Measurements from ENCODE around the gene NFATC1.

The NFATC1 gene

DNA sequence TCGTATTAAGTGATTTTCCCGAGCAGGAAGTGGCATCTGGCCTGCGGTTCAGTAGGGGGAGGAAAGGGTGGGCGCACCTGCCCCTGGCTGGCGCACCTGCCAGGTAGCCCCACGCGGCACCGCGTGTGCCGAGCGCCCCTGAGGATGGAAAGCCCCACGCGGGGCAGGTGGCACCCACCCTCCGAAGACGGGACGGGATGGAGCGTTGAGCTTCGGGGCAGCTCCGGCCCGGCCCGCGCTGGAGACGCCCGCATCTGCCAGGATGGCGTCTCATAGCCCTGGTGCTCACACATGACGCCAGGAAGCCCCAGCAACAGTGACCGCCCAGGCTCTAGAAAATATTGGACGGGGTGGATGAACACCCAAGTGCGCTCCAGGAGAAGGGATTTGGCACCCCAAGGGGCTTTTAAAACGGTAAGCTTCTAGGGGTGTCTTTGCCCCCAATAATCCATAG, 2.5 kb upstream of the NFATC1 start:
- DNase-seq: peak; percentile 48 to 54

DNA sequence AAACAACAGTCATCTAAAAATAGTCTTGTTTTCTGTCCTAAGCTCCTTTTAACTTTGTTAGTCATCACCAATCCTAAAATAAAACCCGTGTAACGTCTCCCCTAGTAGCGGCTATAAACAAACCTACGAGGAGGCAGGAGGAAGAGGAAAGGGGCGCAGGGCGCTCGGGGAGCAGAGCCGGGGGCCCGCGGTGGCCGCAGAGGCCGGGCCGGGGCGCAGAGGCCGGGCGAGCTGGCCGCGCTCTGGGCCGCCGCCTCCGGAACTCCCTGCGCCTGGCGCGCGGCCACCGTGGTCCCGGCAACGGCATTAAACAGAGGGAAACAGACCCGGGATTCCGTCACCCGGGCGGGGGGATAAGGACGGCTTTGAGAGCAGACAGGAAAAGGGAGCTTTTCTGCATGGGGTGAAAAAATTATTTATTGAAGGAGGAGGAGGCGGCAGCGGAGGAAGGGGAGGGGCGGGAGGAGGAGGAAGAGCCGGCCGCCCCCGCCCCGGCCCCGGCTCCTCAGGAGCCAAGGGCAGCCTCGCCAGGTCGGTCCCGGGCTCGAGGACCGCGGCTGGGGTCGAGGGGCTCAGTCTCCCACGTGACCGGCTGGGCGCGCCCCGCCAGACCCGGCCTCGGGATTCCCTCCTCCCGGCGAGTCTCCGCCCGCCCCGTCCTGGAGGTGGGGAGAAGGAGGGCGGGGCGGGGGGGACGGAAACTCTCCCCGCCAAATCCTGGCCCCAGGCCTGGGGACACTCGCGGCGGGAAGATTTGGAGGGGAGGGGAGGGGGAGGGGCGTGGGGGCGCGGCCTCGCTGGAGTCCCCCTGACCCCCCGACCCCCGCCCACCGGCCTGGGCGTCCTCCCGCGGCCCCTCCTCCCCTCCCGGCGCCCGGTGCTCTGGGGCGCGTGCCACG, 1.8 kb upstream of the NFATC1 start:
- DNase-seq: peak; percentile 55 to 66

DNA sequence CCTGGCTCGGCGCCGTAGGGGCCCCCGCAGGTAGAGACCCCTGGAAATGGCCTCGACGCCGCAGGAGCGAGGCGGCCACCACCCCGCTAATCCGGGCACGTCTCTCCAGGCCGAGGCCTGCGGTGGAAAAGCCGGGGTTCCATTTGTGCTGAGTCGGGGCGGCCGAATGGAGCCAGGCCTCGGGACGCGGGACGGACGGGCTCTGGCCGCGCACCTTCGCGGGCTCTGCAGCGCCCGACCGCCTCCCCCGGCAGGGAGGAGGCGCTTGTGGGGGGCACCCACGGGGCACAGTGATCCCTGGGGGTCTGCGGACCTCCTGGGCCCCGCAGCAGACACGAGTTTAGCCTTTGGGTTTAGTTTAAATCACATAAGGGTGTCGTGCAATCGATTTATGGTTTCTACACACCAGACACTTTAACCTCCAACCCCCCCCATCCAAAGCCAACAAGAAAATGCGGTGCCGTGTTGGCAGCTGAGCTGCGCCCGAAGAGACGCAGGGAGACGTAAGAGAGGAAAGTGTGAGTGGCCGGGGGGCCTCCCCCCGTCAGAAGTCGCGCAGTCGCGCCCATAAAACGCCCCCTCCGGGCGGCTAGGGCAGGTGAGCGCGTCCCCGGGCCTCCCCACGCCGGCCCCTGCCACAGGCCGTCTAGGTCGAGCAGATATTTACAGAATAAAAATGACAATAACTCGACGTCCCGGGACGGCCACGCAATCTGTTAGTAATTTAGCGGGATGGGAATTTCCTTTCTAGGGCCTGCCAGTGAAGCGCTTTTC, 1.0 kb upstream of the NFATC1 start:
- peak; percentile 82 to 84 for DNase-seq

DNA sequence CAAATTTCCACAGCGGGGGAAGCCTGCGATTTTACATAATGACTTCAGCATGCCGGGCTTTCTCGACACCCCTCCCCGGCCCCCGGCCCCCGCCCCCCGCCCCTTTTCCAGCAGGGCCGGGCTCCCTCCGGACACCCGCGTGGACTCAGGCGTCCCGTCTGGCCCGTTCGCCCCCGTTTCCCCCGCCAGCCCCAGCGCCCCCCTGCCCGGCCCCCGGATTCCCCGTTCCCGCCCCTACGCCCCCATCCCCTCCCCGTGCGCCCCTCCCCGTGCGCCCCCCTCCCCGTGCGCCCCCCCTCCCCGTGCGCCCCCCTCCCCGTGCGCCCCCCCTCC, 456 bp upstream of the NFATC1 start:
- no peak for DNase-seq

DNA sequence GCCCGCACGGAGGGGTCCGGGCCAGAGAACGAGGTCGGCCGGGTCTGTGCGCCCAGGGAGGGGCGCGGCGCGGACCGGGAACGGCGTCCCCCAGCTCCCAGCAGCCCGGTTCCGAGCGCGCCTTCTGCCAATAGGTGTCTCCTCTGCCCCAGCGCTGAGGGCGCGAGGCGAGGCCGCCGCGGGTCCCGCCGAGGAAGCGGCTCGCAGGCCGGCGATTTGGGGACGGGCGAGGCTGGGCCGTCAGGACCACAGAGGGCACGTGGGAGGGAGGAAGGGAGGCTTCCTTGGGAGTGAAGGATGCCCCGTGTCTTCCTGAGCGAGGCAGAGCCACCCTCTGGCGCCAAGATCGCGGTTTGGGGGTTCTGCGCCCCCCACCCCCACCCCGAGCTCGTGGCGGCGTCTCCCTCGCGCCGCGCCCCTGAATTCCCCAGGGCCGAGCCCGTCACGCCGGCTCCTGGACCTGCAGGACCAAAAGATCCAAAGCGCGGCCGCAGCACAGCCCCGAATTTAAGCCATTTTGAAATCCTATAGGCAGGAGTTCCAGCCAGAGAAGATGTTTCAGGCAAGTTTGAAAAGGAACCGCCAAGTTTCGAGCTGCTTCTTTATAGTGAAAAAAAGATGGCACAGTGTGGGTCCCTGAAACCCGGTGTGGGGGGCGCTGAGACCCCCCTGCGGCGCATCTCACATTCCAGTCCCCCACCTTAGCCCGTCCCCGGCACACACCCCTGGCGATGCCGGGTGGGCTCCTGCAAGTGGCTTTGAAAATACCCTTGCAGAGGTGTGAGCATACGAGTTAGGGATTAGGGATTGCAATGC, 909 bp downstream of the NFATC1 start:
- DNase-seq: peak; percentile 61 to 68

DNA sequence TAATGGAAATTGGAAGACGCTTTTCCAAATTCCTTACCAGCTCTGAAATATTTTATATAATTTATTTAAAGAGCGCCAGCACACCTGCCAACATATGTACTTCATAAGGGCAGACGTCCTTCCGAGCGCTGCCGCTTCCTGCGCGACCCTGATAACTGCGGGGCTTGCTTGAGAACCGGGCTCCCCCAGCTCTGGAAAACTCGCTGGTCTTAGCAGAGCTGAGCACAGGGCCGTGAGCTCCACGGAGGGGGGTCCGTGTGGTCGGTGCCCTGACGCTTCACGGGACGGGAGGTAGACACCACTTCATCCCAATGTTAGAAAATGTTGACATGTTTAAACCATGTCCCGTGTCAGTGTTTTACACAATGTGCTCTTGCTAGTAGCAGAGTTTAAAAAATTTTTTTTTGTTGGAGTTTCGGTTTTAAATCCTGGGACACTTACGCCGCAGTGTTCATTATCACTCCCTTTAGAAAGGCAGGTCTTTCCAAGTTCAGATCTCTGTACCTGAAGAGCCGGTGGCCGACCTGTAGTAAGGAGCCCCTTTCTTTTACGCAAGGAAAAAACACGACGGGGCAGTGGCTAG, 1.6 kb downstream of the NFATC1 start:
- DNase-seq: no peak

DNA sequence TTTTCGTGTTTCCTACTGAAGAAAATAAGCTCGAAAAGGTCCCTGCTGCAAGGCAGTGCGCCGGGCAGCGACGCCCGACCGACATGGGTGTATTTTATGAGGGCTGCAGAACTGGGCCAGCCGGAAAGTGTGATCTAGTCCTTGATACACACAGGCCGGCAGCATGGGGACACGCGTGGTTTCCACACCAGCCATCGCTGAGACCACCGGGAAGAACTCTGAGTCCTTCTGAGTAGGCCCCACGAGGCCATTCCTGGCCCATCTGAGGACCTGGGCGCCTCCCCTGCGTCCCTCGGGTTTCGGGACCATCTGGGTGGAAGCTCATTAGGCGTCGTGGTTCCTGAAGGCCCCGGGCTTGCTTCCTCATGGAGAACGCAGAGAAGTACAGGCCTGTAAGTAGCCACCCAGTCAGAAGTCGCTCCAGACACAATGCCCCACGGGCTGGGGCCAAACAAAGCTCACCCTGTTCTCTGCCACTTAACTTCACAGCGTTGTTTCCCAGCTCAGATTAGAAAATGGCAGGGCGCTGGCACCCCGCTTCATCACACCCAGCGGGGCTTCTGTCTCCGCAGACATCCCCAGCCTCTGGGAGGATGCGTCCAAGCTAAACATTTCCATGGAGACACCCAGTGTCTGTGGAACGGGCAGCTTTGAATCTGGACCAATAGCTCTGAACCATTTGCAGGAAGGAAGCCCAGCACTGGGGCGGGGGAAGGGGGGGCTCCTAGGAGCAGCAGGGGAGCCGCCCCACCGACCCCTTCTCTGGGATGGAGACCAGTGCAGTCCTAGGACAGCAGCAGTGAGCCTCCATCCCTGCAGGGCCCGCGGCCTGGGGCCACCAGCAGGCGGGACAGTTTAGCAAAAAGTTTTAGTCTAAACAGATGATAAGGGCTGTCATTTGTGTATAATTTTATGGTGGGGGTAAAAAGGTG, 2.4 kb downstream of the NFATC1 start:
- DNase-seq: peak in 1 of 2 experiments; percentile 34

DNA sequence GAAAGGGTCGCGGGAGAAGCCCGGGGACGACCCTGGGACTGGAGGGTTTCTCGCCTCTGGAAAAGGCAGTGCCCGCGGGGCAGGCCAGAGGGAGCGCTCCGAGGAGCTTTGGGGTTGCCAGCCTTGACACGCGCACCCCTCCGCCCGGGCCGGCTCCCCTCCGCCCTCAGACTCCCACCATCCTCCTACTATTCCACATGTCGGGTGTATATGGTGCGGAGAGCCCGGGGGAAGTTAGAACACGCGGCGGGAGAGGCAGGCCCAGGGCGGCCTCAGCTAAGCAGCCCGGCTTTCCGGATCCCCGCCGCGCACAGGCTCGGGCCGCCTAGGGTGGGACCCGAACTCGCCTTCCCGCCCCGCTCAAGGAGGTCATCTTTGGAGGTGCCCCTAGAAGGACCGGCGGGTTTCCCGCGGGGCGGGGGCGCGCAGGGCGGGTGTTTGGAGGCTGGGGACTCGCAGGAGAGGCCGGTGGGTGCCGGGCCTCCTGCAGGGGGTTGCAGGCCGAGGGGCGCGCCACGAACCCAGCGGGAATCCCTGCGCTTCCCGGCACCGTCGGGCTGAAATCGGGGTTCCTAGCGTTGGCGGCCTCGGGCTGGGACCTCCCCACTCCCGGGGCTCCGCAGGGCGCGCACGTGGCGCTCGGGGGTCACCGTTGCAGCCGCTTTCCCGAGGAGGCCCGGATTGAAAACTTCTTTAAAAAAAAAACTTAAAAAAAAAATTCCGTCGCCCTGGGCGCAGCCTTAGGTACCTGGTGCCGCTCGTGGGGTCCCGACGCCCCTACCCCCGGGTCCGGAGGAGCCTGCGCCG, 3.7 kb downstream of the NFATC1 start:
- peak; percentile 65 to 72 for DNase-seq

DNA sequence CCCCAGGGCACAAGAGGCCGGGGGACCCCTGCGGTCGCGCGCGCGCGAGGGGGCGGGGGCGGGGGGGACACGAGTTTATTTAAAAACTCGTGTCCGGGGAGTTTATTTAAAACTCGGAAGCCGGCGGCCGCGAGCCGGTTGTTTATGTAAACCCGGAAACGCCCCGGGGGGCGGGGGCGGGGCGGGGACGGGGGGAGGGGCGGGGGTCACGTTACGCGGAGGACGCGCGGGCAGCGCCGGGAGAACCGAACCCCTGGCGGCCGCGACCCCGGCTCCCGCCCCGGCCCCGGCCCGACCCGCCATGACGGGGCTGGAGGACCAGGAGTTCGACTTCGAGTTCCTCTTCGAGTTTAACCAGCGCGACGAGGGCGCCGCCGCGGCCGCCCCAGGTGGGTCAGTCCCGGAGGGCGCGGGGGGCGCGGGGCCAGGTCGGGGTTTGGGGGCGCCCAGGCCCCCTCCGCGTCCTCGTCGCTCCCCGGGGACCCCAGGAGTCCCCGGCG, 4.4 kb downstream of the NFATC1 start:
- DNase-seq: peak; percentile 75 to 76

DNA sequence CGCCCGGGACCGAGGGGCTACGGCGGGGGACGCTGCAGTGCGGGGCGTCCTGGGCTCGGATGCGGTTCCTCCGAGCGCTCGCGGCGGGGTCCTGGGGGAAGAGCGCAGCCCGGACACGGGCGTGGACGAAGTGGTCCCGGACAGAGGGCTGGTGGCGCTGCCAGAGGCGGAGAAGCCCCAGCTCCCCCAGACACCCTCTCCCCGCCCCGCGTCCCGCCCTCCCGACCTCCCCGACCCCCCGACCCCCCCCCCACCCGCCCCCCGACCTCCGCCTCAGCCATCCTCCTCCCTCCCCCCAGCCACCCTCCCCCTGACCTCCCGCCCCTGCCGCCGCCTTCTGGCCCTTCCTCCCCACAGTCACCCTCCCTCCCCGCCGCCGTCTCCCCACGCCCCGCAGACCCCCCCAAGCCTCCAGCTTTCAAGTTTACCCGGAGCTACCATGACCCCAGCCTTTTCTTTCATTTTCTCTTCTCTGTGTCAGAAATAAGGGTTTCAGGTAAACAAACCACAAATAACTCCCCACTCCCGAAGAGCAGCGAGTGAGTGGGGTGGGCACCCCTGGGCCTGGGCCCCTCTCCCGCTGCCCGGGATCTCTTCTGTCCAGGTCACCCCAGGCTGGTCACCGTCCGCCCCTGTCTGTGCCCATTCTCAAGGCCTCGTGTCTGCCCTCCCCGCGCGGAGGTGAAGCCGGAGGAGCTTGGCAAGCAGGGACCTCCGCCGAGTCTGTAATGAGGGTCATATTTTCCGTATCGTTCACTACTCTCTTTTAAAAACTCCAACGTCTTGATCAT, 5.1 kb downstream of the NFATC1 start:
- peak; percentile 68 to 70 for DNase-seq

DNA sequence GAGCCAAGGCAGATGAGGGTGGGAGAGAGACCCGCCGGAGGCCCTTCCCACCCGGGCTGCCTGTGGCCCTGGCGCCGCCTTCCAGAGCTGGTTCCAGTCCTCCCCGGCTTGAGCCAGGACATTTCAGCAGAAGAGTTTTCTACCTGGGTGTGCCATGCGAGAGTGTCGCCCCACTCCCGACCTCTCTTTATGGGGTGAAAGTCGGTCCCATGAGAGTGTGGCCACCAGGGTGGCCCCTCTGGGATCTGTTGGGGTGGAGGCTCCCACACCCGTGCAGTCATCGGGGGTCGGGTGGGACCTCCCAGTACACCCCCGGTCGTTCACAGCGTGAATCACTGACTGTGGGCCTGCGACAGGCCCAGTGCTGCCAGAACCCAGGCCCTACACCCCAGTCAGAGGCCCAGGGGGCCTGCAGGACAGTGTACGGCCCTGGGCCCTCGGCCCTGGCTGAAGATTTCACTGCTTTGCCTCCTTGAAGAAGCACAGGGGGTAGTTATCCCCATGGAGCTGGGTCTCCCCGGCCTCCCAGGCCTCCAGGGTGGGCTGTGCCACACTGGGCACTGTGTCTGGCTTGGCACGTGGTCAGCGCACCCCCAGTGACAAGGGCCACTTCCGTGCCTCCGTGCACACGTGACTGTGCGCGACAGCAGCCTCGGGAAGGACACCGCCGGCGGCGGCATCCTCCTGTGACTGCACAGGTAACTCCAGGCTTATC, 5.9 kb downstream of the NFATC1 start:
- DNase-seq: no peak

DNA sequence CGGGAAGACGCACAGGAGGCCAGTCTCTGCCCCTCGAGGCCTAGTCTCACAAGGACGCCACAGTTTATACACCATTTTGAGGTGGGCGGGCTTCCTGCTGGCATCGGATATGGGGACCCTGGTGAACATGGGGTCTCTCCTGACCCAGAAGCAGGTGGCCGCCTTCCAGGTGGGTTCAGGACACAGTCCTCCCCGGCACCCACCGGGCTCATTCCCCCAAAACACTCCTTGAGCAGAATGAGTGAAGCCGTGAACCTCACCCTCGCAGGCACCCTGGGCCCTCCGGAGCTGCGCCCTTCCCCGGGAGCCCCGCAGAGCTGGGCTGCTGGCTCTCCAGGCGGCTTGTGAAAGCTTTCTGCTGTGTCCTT, 6.5 kb downstream of the NFATC1 start:
- DNase-seq: no peak

DNA sequence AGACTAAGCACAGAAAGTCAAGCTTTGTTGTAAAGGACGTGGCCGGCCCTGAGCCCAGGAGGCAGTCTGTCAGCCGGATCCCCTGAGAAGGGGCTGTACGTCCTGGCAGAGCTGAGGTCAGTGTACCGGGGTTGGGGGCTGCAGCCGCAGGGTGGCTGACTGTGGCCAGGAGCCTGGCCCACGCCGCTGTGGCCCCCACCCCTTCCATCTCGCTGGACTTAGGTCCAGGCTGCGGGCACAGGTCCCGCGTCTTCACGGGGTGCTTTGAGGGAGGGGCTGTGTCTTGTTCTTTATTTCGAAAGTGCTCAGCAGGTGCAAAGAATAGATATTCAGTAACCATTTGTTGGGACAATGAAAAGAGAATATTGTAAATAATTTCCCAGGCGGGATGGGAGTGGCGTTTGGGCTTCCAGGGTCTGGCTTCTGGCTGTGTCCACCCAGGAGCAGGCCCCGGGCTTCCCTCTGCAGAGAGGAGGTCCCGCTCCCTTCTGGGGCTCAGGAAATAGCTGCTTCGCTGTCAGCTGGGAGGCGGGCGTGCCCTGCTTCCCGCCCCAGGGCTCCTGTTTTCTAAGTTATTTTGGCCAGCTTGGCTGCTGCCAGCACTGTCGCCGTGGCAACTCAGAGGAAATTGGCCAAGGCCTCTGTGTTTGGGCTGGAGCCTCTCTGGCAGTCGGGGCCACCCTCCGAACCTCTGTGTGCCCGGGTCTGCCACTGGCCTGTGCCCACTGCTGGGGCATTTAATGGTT, 7.4 kb downstream of the NFATC1 start:
- DNase-seq: peak in 1 of 2 experiments; percentile 40

DNA sequence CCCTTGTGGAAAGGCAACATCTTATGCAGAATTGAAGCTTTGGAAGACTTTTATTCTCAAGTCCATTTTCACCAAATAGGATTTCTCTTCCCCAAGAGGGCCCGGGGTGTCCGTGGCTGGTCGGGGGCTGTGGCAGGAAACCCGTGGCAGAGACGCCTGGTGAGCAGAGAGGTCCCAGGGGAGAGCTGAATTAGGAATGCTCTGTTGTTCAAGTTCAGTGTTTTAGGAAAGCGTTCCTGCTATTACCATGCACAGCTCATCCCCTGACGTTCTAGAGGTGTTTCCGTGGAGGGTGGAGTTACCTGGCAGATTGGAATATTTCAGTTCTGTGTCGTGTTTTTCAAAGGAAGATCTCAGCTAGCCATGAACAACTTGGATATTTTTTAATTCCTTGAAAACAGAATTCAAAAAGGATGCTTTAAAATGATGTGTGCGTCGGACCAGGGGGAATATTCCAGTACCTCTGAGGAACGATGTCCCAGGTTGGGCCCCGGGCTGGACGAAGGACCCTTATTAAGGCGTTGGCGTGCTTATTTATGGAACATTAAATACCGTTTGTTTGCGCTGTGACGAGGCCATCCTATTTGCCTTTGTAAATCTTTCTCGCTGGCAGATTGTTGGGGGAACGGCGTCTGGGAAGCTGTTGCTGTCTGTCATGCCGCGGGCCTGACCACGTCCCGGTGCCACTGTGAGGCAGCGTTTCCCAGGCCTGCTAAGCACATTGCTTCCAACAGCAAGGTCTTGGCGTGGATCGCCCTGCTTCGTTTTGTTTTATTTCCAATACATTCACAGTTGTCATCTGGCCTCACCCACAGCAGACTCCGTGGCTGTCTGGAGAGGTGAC, 8.2 kb downstream of the NFATC1 start:
- DNase-seq: no peak

DNA sequence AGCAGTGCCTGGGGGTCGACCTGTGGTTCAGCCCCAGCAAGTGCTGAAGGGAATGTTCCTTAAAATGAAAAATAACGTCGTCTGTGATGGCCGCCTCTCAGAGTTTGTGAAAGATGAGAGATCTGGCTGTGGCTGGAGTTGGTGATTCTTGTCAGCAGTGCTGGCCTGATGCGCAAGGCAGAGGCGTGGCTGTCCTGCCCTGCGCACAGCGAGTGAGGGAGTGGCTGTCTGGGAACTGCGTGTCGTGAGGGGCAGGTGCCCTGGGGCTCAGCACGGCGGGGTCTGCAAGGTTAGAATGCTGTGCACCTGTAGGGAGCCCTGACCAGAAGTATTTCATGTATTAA, 8.8 kb downstream of the NFATC1 start:
- peak; percentile 52 to 60 for DNase-seq

DNA sequence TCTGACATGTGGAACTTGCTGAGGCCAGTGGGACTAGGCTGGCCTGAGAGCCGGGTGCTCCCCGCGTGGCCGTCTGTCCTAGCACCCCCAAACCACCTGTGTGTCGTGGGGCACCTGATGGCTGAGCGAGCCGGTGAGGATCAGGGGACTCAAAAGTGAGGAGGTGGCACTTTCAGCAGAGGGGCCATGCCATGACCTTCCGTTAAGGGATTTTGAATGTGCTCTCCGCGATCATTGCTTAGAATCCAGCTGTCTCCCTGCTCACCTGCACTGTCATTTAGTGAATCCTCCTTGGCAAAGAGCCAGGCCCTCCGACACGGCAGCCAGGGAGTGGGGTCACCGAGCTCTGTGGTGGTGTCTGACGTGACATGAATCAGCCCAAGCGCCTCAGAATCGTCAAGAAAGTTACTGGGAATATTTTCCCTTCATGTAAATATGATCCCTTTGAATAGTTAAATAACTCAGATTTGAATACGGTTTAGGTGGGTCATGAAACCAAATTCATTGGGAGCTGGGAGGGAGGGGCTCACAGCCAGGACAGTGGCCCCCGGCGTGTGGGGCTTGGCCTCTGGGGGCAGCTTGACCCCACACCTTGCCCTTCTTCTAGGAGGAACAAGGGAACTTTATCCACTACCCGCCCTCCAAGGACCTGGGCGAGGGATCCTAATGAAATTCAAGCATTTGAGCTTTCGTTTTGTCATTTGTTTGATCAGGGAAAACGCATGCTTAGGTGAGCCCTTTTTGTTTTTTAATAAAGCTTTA, 9.5 kb downstream of the NFATC1 start:
- DNase-seq: peak; percentile 82 to 84
